GM18511 (cell line): ENCODE results near the gene ARL14EPL.
"Not testable (repeated sequence)": the region's sequence is repeated elsewhere in the genome, so short reads cannot be mapped to it uniquely, and the experiment has no call there.

Experiments
- ATAC-seq: cut with Tn5 transposase; IDR thresholded peaks from one replicate; pipeline ENCODE4 v1.9.1; 2021; ENCODE audit warnings: mild to moderate bottlenecking, moderate library complexity; ENCODE audit not compliant: unreplicated experiment

The ARL14EPL gene

DNA sequence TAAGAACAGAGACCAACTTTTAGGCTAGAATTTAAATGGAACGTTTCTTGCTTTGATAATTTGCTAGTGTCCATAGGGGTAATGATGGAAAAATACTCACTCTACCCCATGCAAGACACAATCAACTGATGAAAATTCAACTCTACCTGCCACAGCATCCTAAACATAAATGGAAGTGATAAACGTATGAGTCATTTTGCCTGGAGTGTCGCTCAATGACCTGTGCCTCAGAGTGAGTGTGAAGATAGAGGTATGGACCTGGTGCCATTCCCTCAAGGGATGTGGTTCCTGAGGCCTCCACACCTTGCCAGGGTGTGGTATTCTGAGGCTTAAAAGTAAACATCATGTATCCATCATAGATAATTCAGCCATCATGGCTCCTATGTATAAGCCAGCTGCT is 14.0 kb downstream of the ARL14EPL start:
- ATAC-seq, result no peak

DNA sequence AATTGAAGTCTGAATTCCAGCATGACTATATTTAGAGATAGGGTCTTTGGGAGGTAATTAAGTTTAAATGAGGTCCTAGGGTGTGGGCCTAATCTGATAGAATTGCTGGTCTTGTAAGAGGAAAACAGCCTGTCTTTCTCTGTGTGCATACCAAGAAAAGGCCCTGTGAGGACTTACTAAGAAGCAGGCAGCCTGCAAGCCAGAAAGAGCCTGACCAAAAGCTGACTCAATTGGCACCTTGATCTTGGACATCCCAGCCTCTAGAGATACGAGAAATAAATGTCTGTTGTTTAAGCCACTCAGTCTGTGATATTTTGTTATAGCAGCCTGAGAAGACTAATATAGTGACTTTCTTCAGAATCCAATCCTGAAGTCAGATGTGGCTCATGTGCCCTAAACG is 14.6 kb downstream of the ARL14EPL start:
- no peak for ATAC-seq

GRCh38 chr5:116058346-116058936 is 26.2 kb downstream of the ARL14EPL start:
- ATAC-seq, result no peak

GRCh38 chr5:116062352-116062751 is 30.1 kb downstream of the ARL14EPL start:
- no peak for ATAC-seq

DNA sequence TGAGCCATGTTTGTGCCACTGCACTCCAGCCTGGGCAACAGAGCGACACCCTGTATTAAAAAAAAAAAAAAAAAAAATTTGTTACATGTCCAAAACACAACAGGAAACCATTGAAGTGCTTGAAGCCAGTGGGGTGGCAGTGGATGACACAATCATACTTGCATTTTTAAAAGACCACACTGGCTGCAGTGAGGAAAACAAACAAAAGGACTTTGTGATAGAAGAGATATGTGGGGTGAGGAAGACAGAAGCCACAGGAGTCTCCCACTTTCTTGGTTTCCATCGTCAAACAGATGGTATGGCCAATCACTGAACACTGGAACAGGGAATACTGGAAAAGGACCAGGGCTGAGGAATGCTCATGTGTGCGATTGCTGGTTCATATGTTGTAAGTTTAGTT is 31.7 kb downstream of the ARL14EPL start:
- ATAC-seq, result no peak

DNA sequence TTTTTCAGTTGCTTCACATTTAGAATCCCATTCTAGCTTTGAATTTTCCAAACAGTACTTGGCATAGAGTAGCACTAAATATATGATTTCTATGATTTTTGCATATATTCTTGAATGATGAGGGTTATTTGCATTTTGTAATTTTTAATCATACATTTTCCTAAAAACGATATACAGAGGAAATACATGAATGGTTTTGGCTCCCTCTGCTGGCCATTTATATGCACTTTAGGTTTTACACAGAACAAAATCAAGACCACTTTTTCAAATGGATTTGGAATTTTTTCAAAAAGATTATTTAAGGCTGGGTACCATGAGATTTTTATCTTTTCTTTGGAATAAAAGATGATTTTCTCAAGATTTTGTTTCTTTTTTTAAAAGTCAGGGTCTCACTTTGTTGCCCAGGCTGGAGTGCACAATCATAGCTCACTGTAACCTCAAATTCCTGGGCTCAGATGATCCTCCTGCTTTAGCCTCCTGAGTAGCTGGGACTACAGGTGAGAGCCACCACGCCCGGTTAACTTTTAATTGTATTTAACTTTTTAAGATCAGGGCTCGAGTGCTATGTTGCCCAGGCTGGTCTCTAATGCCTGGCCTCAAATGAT is 35.9 kb downstream of the ARL14EPL start:
- peak; percentile 66 for ATAC-seq

DNA sequence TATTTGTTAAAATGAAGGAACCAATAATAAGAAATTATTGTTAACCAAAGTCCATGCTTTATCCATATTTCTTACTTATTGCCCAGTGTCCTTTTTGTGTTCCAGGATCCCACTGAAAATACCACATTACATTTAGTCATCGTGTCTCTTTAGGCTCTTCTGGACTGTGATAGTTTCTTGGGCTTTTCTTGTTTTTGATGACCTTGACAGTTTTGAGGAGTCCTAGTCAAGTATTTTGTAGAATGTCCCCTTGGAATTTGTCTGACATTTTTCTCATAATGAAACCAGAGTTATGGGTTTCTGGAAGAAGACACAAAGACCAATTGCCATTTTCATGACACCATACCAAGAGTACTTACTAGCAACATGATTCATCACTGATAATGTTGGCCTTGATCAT is 38.9 kb downstream of the ARL14EPL start:
- no peak for ATAC-seq

GRCh38 chr5:116075191-116075831 is 43.0 kb downstream of the ARL14EPL start:
- ATAC-seq, result no peak

GRCh38 chr5:116076496-116076895 is 44.2 kb downstream of the ARL14EPL start:
- peak; percentile 100 for ATAC-seq

DNA sequence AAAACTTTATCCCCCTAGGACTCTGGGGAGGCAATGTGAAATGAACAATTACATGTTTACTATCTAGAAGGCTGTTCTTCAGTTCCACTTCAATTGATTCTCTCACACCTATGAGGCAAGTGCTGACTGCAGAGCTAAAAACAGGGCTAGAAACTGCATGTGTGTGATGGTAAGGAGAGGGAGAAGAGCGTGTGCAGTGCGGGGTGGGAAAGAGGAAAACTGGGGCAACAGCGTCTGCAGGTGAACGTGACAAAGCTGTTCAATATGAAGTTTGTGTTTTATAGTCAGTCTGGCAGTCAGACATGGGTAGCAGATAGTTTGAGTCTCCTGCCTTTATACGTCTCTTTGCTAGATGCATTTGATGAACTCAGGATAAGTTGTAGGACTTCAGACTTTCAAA is 45.9 kb downstream of the ARL14EPL start:
- no peak for ATAC-seq

- ATAC-seq, result peak; percentile 44
Measured at GRCh38 chr5:116084287-116084691, 52.0 kb downstream of the ARL14EPL start.

GRCh38 chr5:116084871-116085715 is 52.8 kb downstream of the ARL14EPL start, which contains the start of gene COMMD10:
Gene COMMD10, plus strand, starts transcription at chr5:116085025.
- peak; percentile 92 for ATAC-seq

DNA sequence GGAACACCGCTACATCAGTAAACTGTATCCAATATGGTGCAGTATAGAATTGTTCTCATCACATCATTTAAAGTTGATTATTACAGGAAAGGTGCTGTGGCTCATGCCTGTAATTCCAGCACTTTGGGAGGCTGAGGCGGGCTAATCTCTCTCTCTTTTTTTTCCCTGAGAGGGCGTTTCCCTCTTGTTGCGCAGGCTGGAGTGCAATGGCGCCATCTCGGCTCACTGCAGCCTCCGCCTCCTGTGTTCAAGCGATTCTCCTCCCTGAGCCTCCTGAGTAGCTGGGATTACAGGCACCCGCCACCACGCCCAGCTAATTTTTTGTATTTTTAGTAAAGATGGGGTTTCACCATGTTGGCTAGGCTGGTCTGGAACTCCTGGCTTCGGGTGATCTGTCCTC is 54.0 kb downstream of the ARL14EPL start:
- not testable (repeated sequence) for ATAC-seq

GRCh38 chr5:116088062-116088461 is 55.8 kb downstream of the ARL14EPL start:
- ATAC-seq, result no peak

GRCh38 chr5:116090302-116090701 is 58.0 kb downstream of the ARL14EPL start:
- no peak for ATAC-seq

GRCh38 chr5:116091416-116091815 is 59.1 kb downstream of the ARL14EPL start:
- no peak for ATAC-seq

DNA sequence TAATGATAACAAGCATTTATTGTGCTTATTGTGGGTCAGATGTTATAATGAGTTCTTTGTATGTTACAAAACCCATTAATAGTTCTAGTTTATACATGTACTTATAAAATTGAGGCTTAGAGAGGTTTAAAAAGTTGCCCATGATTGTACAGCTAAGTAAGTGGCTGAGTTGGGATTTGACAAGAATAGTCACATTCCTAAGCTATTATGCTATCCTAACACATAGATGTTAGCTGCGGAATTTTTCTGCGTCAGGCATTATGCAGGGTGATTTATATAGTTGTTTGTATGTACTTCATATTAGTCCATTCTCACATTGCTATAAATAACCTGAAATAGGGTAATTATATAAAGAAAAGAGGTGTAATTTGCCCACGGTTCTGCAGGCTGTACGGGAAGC is 65.0 kb downstream of the ARL14EPL start:
- no peak for ATAC-seq

- ATAC-seq, result no peak
Measured at GRCh38 chr5:116098998-116099397, 66.7 kb downstream of the ARL14EPL start.

- not testable (repeated sequence) for ATAC-seq
Measured at GRCh38 chr5:116104941-116105340, 72.7 kb downstream of the ARL14EPL start.
